HG02759 (cell line): ENCODE measurements around the gene GNG10.

Experiments used
- ATAC-seq: cut with Tn5 transposase; IDR thresholded peaks from one replicate; pipeline ENCODE4 v1.9.1; 2021; ENCODE audit warnings: mild to moderate bottlenecking, moderate library complexity; ENCODE audit not compliant: unreplicated experiment

GNG10 gene

DNA sequence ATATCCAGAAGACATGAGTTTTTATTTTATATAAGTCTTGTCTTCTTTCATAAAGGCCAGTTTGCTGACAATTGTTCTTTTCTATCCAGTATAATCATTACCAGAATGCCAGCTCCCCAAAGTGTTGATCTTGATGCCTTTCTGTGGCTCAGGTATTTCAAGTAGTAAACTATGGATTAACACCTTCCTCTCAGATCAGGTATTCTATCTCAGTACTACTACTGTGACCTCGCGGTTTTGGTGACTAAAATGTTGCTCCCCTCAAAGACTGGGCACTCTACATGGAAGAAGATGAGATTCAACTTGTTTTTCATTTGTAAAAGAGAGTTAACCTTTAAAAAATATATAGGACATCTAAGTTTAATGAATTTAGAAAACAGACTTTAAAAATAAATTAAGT lies 58.1 kb downstream of the GNG10 start:
- ATAC-seq, result no peak
